GM12892 (cell line): ENCODE measurements around the gene DUXA.
A peak's percentile ranks its signal among the peaks of the same experiment; 100 is the strongest.

ENCODE experiments used
- POLR2A ChIP-seq: IDR thresholded peaks from 2 replicates; pipeline ENCODE4 v1.6.1; 2011; ENCODE audit warnings: low read depth, low read length, control low read depth
- POLR2AphosphoS5 ChIP-seq: IDR thresholded peaks from 2 replicates; pipeline ENCODE4 v1.6.1; 2011; ENCODE audit warnings: low read depth, low read length, control low read depth
- TAF1 ChIP-seq: IDR thresholded peaks from 2 replicates; pipeline ENCODE4 v1.6.1; 2011; ENCODE audit warnings: low read depth, mild to moderate bottlenecking, control low read depth, low read length, borderline replicate concordance

- TF ChIP-seq POLR2A (peak; percentile 85), POLR2AphosphoS5 (peak; percentile 87), TAF1 (peak; percentile 53; the same call in 1 of the 2 replicates)
Measured at GRCh38 chr19:57191141-57192076, 24.1 kb upstream of the DUXA start, which contains the start of gene ZNF264.
